ENCODE results near the gene DUSP5. TPM values are rescaled to one million over a fixed set of nuclear protein-coding genes. Genes with fewer than 3 reads are reported as not detected.

Gene DUSP5
- total and polyA plus RNA-seq, 10 of the 15 experiments (the other 5 are each of a cell fraction or from before 2014, with no cell fraction given): 2.1 to 95.9 (median 23.4) TPM

GRCh38 chr10:110497438-110498086, at the start of gene DUSP5 (continued):
- TF ChIP-seq BCL3 (IDR thresholded peaks at IDR 0.05; ENCODE audit: borderline replicate concordance, insufficient read depth, low read depth, low read length, poor library complexity, severe bottlenecking) (peak; percentile 38), CEBPZ (IDR thresholded peaks at IDR 0.05; ENCODE audit: low read depth, low read length) (no peak), BHLHE40 (IDR thresholded peaks at IDR 0.05; ENCODE audit: borderline replicate concordance in 1 of 2, low read depth in 2 of 2, low read length in 1 of 2) (peak; percentile 25 to 66; a peak in 2 of 4 replicates), CHD4 (IDR thresholded peaks at IDR 0.05) (no peak)
